NT2/D1 (cell line): Measurements from ENCODE around the gene CUTC.

Experiments used
- DNase-seq: peaks from one replicate; pipeline ENCODE4 v3.0.0-alpha.2; 2011; ENCODE audit warnings: low read depth, low spot score
- H3K27me3 ChIP-seq: 2 replicates; pipeline ENCODE4 v1.6.0; 2011; ENCODE audit warnings: mild to moderate bottlenecking; ENCODE audit not compliant: insufficient read length, insufficient read depth
- H3K36me3 ChIP-seq: 2 replicates; pipeline ENCODE4 v1.6.1; 2011; ENCODE audit warnings: mild to moderate bottlenecking, low read length, mixed read lengths; ENCODE audit not compliant: insufficient read depth, insufficient read length
- H3K4me1 ChIP-seq: 2 replicates; pipeline ENCODE4 v1.5.1; 2011; ENCODE audit not compliant: insufficient read depth, insufficient read length
- H3K4me3 ChIP-seq: 2 replicates; pipeline ENCODE4 v1.5.1; 2011; ENCODE audit warnings: low read depth; ENCODE audit not compliant: insufficient read length
- H3K9ac ChIP-seq: 2 replicates; pipeline ENCODE4 v1.6.0; 2011; ENCODE audit warnings: low read depth; ENCODE audit not compliant: insufficient read length
- H3K9me3 ChIP-seq: 2 replicates; pipeline ENCODE4 v1.5.1; 2011; ENCODE audit warnings: mild to moderate bottlenecking, low read length; ENCODE audit not compliant: insufficient read depth
- SUZ12 ChIP-seq: IDR thresholded peaks from 2 replicates; pipeline ENCODE4 v1.6.1; 2011; ENCODE audit not compliant: insufficient read length, insufficient read depth; ENCODE audit errors: extremely low read depth
- YY1 ChIP-seq: IDR thresholded peaks from 2 replicates; pipeline ENCODE4 v1.6.1; 2011; ENCODE audit not compliant: insufficient read length, insufficient read depth
- ZNF274 ChIP-seq: IDR thresholded peaks from 2 replicates; pipeline ENCODE4 v1.6.1; 2011; ENCODE audit warnings: mild to moderate bottlenecking, low read depth, low read length

Gene CUTC, protein sequence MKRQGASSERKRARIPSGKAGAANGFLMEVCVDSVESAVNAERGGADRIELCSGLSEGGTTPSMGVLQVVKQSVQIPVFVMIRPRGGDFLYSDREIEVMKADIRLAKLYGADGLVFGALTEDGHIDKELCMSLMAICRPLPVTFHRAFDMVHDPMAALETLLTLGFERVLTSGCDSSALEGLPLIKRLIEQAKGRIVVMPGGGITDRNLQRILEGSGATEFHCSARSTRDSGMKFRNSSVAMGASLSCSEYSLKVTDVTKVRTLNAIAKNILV

GRCh38 chr10:99732033-99732842, at the start of gene CUTC, which contains the start of gene COX15:
CUTC (plus strand) TSS chr10:99732234; CDS start chr10:99732349, 115 bp downstream.
COX15 (minus strand) TSS chr10:99732127; CDS start chr10:99732049, 78 bp downstream.
- peak within 1 kb of the TSS; percentile 90 for H3K9ac ChIP-seq
- peak; percentile 91 for DNase-seq
- no peaks in the 10 kb centered on the region for H3K27me3 ChIP-seq
- no peaks in the 10 kb centered on the region for H3K9me3 ChIP-seq
- H3K36me3 ChIP-seq = peaks cover 40% of the 10 kb centered on the region
- H3K4me3 ChIP-seq = peak within 1 kb of the TSS; percentile 78
- H3K4me1 ChIP-seq = no peaks in the 10 kb centered on the region
- TF ChIP-seq ZNF274 (no peak), SUZ12 (no peak), YY1 (no peak)

GRCh38 chr10:99682752-99683151, 49.3 kb upstream of the CUTC start:
- no peak overlapping the region for H3K4me3 ChIP-seq
- H3K36me3 ChIP-seq = peaks cover 31% of the 10 kb centered on the region
- no peaks in the 10 kb centered on the region for H3K27me3 ChIP-seq
- no peak overlapping the region for H3K9ac ChIP-seq
- no peak for TF ChIP-seq YY1
- TF ChIP-seq SUZ12 = no peak
- TF ChIP-seq ZNF274 = no peak
- no peak for DNase-seq
- H3K4me1 ChIP-seq = no peaks in the 10 kb centered on the region
- H3K9me3 ChIP-seq = no peaks in the 10 kb centered on the region

DNA sequence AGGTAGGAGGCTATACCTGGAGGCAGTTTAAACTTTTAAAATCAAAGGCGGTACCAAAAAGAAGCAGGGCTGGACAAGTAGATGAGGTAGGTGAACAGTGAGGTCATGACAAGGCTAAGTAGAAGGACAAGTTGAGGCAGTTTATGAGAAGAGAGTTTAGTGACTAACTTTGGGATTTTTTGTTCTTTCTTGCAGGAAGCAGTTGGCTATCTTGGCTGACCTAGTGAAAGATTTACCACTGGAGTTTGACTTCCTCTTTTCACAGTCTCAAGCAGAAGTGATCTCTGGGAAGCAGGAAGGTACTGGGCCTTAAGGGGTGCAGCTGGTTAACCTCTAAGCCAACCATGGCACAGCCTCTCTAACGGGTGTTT, 46.5 kb upstream of the CUTC start:
- Histone ChIP-seq H3K4me1 (no peaks in the 10 kb centered on the region), H3K4me3 (no peak overlapping the region), H3K9ac (no peak overlapping the region), H3K9me3 (no peaks in the 10 kb centered on the region), H3K27me3 (no peaks in the 10 kb centered on the region), H3K36me3 (peaks cover 21% of the 10 kb centered on the region)
- no peak for DNase-seq
- TF ChIP-seq ZNF274 (no peak), SUZ12 (no peak), YY1 (no peak)

GRCh38 chr10:99689461-99689860, 42.6 kb upstream of the CUTC start:
- H3K9ac ChIP-seq = no peak overlapping the region
- no peak for DNase-seq

GRCh38 chr10:99693933-99694583, 38.0 kb upstream of the CUTC start:
- Histone ChIP-seq H3K9ac (no peak overlapping the region), H3K9me3 (no peaks in the 10 kb centered on the region), H3K4me3 (no peak overlapping the region), H3K36me3 (peaks cover 60% of the 10 kb centered on the region), H3K4me1 (no peaks in the 10 kb centered on the region), H3K27me3 (no peaks in the 10 kb centered on the region)
- DNase-seq = no peak
- TF ChIP-seq YY1 = no peak
- no peak for TF ChIP-seq SUZ12
- no peak for TF ChIP-seq ZNF274

More at GRCh38 chr10:99689461-99689860, 42.6 kb upstream of the CUTC start:
- TF ChIP-seq YY1 = no peak
- no peak for TF ChIP-seq SUZ12
- TF ChIP-seq ZNF274 = no peak
- Histone ChIP-seq H3K36me3 (peaks cover 31% of the 10 kb centered on the region), H3K4me1 (no peaks in the 10 kb centered on the region), H3K4me3 (no peak overlapping the region), H3K9me3 (no peaks in the 10 kb centered on the region), H3K27me3 (no peaks in the 10 kb centered on the region)

- no peaks in the 10 kb centered on the region for H3K9me3 ChIP-seq
- H3K36me3 ChIP-seq = peaks cover 61% of the 10 kb centered on the region
- TF ChIP-seq SUZ12 (no peak), ZNF274 (no peak), YY1 (no peak)
- H3K27me3 ChIP-seq = no peaks in the 10 kb centered on the region
- H3K4me1 ChIP-seq = no peaks in the 10 kb centered on the region
- H3K9ac ChIP-seq = no peak overlapping the region
- H3K4me3 ChIP-seq = no peak overlapping the region
- DNase-seq = no peak
These were observed 36.3 kb upstream of the CUTC start for GRCh38 chr10:99695761-99696160.

DNA sequence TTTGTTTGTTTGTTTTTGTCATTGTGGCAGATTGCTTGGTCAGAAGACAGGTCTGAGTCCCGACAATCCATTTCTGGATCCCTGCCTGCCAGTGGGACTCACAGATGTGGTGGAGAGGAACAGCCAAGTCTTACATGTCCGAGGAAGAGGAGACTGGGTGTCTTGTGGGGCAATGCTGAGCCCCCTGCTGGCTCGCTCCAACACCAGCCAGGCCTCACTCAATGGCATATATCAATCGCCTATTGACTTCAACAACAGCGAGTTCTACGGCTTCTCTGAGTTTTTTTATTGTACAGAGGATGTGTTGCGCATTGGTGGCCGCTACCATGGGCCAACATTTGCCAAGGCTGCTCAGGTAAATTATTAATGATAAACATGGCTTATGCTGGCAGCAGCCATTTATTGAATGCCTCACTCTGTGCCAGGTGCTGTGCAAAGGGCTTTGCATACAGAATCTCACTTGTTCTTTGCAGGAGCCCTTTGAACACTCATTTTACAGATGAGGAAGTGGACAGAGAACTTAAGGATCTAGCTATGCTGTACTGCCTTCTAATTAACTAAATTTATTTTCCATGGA, 33.4 kb upstream of the CUTC start:
- Histone ChIP-seq H3K4me3 (no peak overlapping the region), H3K27me3 (no peaks in the 10 kb centered on the region), H3K4me1 (no peaks in the 10 kb centered on the region), H3K9me3 (no peaks in the 10 kb centered on the region), H3K9ac (no peak overlapping the region), H3K36me3 (peaks cover 61% of the 10 kb centered on the region)
- no peak for TF ChIP-seq SUZ12
- no peak for TF ChIP-seq ZNF274
- DNase-seq = no peak
